GM10266 (cell line): Measurements from ENCODE around the gene DMP1.

Experiments
- DNase-seq: peaks from one replicate; pipeline ENCODE4 v3.0.0; 2012; ENCODE audit errors: extremely low spot score
- CTCF ChIP-seq: IDR thresholded peaks from 2 replicates; pipeline ENCODE4 v1.5.1; 2012; ENCODE audit warnings: mild to moderate bottlenecking, low read depth; ENCODE audit not compliant: control insufficient read depth, insufficient read depth; ENCODE audit errors: missing control alignments

DMP1 gene

GRCh38 chr4:87704001-87704400, 53.9 kb downstream of the DMP1 start:
- no peak for DNase-seq
- no peak for TF ChIP-seq CTCF

DNA sequence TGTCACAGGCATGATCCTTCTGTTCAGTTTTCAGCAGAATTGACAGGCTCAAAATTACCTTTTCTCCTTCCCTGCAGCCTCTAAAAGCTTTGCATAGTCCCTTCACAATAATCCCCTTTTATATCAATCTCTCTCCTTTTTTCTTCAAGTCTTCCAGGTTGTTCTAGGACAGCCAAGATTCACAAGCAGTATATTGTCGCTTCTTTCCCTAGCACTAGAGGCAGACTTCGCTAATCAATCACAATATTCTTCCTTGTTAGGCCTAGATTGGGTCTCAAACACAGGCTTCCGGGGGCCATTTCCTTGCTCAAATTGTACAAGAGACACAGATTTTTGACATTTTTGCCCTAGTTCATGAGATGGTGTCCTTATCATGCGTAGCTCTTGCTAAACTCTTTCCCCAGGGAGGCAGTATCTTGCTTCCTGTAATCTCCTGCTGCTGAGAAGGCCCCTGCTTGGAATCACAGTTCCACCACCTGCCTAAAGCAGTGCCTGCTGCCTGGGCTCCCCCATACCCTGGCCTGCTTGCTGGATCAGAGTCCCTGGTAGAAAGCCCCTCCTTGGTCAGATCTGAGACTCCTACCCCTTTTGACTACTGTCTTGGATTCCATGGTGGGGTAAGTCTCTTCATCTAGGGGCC, 57.3 kb downstream of the DMP1 start:
- no peak for DNase-seq
- no peak for TF ChIP-seq CTCF
